Fibroblast of mammary gland (primary cell): ENCODE data around the gene TNFRSF1A.
"Not testable (repeated sequence)": the region's sequence is repeated elsewhere in the genome, so short reads cannot be mapped to it uniquely, and the experiment has no call there.

ENCODE experiments used
- DNase-seq: peaks from one replicate; pipeline ENCODE4 v3.0.0-alpha.2; 2010; ENCODE audit warnings: low read depth
- H3K4me3 ChIP-seq: 2 replicates; pipeline ENCODE4 v1.5.1; 2011; ENCODE audit warnings: low read depth, mild to moderate bottlenecking, low read length, moderate library complexity; ENCODE audit not compliant: control insufficient read depth
- TF ChIP-seq, protein P1 (sequence below): conservative IDR thresholded peaks from 2 replicates; pipeline ENCODE4 v1.5.1; 2011; ENCODE audit warnings: low read depth, low read length, inconsistent platforms; ENCODE audit not compliant: control insufficient read depth, insufficient read depth

TNFRSF1A gene

GRCh38 chr12:6340745-6341416 is 995 bp downstream of the TNFRSF1A start:
- TF ChIP-seq, protein P1, sequence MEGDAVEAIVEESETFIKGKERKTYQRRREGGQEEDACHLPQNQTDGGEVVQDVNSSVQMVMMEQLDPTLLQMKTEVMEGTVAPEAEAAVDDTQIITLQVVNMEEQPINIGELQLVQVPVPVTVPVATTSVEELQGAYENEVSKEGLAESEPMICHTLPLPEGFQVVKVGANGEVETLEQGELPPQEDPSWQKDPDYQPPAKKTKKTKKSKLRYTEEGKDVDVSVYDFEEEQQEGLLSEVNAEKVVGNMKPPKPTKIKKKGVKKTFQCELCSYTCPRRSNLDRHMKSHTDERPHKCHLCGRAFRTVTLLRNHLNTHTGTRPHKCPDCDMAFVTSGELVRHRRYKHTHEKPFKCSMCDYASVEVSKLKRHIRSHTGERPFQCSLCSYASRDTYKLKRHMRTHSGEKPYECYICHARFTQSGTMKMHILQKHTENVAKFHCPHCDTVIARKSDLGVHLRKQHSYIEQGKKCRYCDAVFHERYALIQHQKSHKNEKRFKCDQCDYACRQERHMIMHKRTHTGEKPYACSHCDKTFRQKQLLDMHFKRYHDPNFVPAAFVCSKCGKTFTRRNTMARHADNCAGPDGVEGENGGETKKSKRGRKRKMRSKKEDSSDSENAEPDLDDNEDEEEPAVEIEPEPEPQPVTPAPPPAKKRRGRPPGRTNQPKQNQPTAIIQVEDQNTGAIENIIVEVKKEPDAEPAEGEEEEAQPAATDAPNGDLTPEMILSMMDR: no peak
- H3K4me3 ChIP-seq: peak overlapping the region; percentile 98
- DNase-seq: no peak

DNA sequence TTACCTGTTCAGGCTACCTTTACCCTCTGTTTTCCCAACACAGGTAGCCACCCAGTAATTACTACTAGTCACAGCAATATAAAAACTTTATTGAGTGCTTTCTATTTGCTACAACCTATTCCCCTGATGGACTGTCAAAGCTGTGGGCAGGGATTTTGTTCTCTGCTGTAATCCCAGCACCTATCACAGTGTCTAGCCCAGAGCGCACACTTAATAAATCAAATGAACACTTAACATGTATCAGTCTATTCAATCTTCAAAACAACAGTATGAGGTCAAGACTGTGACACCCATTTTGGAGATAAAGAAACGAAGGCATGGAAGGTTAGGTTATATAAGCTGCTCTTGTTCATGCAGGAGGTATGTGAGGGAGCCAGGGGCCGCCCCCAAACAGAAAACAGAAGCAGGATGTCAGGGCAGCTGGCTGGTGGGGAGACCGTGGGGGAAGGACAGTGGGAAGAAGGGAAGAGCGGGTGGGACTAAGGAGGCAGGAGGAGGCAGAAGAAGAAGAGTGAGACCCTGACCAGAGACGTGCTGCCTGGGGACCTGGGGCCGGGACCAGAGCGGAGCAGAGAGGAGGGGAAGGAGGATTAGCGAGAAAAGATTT is 1.7 kb downstream of the TNFRSF1A start:
- peak overlapping the region; percentile 98 for H3K4me3 ChIP-seq
- TF ChIP-seq, protein P1: no peak
- peak; percentile 57 for DNase-seq

DNA sequence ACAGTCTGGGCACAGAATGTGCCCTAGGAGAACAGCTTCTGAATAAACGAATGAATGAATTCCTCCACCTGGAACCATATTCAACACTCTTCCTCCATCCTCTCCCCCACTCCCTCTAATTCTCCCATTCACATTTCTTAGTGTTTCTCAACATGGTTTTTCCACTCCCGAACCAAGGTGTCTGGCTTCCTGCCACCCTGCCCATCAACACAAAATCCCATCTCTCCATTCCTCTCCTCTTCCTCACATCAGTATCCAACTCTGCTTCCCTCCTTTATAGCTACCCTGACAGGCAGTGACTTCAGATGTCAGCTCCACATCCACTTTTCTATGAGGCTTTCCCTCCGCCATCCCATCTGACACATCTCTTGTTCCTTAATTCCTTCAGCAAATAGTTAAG is 2.9 kb downstream of the TNFRSF1A start:
- DNase-seq: no peak
- H3K4me3 ChIP-seq: peak overlapping the region; percentile 98
- TF ChIP-seq, protein P1: no peak

- peak overlapping the region; percentile 98 for H3K4me3 ChIP-seq
- DNase-seq: not testable (repeated sequence)
Measured at GRCh38 chr12:6338536-6338935, 3.3 kb downstream of the TNFRSF1A start.

DNA sequence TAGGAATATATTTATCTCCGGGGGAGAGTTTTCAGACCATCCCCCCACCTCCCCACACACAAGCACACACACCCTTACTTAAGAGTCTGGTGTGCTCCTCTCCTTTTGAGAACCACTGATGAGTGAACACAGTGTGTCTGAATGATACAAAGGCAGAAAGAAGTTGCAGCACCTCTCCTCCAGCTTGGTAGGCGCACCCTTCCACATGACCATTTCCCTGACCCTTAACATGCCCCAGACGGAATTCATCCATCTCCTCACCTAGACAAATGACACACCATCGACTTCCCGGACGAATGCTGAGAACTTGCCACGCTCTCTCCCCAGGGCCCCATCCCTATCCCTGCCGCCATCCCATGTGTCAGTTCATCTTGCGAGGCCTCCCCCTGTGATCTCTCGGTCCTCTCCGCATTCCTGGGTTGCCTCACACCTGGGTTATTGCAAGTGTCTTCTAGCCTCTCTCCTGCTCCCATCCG is 3.9 kb downstream of the TNFRSF1A start:
- H3K4me3 ChIP-seq: peak overlapping the region; percentile 98
- peak; percentile 89 for DNase-seq
- TF ChIP-seq, protein P1: no peak

- TF ChIP-seq, protein P1: no peak
- peak overlapping the region; percentile 98 for H3K4me3 ChIP-seq
- no peak for DNase-seq
Measured at GRCh38 chr12:6336889-6337853, 4.7 kb downstream of the TNFRSF1A start.
